Right renal pelvis (tissue), 4 donors: ENCODE measurements around the gene STX5. TPM values are rescaled to one million over a fixed set of nuclear protein-coding genes. Genes with fewer than 3 reads are reported as not detected.
A peak's percentile ranks its signal among the peaks of the same experiment; 100 is the strongest.
"Not testable (repeated sequence)": the region's sequence is repeated elsewhere in the genome, so short reads cannot be mapped to it uniquely, and the experiment has no call there.

Source experiments
- DNase-seq, 4 donors: peaks; one replicate each; pipeline ENCODE4 v3.0.0-alpha.2; 2013; ENCODE audit warnings: low read depth in 4 of 4, low spot score in 3 of 4, missing footprints in 1 of 4
- polyA plus RNA-seq, 4 donors: library from polyadenylated mRNA; unstranded; fragments of 120-200 nt; gene quantifications; one replicate each; pipeline ENCODE4 v1.2.1, GENCODE V29; 2013; ENCODE audit not compliant: insufficient read length in 4 of 4

STX5 gene
- polyA plus RNA-seq, 4 donors = 53.5 to 60.8 (median 57.8) TPM

DNA sequence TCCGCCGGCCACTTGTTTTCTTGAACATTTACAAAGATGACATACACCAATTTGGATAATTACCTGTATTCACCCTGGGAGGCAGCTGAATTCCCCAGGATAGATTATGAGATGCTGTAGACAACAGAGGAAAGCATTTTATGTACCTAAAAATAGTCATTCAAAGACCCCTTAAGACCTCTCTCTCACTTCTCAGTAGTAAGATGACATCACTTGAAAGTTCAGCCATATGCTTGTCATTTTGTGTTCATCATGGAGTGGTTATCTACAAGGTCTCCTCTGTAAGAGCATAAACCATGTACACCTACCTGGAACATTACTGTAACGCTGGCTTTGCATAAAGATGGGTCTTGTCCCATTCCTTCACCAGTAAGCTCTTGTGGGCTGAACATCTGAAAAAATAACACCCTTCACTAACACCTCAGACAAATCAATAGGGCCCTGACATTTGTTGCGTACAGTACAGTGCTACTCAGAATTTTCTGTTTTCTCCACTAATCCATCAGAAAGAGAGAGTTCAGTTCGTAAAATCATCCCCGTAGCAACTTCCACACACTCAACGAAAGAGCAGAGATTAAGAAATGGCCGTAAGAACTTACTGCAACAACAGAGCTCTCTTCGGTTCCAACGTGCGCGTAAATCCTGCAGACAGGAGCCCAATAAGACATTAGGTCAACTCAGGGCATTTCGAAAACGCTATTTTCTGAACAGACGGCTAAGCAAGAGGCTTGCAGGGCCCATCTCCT lies 23.1 kb upstream of the STX5 start:
- DNase-seq = no peak

DNA sequence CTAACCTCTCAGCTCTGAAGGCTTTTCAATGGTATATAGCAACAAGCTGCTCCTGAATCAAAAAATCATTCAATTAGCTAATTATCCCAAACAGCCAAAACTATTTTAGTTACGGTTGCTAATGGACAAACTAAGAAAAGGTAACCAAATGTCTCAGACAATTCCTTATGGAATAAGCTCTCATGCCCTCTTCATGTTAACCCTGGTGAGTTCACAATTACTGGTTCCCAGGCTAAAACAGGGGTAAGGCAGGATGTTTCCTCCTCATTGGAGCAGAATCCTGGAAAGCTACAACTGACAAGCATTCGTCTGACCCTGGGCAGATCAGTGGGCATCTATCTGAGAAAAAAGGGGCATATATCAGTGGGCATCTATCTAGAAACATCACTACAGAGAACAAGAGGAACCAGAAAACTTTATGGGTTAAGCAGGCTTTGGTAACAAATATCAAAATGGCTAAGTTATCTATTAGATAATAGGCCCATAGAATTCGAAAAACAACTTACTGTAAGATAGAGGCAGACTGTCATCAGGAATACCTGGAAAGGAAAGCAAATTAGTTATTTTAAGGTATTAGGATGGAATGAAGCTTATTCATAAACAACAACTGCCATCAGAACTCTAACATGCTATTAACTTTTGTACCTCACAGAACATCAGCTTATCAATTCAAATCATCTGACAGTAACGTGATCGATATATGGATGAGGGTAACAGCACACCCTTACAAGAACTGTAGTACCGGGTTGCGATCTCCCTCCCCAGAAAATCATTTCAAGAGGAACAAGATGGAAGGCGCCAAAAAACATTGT lies 22.4 kb upstream of the STX5 start:
- no peak for DNase-seq

DNA sequence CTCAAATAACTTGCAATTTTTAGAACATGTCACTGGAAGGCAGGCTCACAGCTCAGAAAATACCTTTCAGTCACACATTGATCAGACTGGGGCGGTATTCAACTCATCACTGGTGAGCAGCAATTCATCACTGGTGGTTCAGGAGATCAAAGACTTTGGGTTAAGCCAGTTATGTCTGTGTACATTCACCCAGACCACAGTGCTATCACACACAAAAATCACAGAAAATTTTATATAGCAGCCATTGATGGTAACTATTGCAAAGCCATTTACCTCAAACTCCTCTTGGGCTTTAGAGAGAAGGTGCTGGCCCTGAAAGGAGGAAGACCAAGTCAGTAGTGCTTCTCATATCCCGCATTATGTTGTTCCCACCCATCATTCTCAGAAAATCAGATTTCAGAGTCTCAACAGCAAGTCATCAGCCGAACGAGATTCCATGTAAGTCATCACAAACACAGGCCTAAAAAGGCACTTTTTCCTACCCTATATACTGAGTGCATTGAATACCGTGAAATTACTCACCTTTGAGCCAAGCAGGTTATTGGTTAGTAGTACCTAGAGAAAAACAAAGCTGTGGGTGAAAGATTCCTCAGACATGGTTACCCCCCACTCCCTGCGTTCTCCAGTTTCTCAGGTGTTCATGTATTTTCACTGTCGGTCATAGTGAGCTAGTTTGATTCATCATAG lies 21.6 kb upstream of the STX5 start:
- DNase-seq = no peak

DNA sequence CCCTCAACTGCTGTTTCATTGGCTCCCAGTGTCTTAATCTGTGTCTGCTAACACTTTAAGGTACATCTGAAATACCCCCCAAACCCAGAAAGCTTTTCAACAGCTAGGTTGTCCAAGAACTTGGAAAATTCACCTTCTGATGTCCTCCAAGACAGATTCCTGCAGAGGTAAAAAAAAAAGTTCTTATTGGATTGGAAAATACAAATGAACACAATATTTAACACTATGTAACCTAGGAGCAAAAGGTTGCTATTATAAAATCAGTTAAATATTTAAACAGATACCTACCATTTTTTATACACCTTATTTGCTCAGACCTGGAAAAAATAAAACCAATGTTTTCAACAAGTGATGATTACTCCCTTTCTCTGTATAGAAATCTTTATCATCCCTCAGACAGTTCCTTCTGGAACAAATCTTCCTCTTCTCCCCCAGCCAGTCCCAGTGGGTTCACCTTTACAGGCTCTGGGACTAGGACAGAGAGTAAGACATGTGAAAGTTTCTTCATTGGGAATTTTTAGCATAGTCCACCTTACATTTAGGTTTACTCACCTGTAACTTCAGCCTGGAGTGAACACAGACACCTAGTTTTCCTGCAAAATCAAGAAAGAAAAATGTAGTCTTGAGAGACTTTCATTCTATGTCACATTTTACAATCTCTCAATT lies 20.8 kb upstream of the STX5 start:
- no peak for DNase-seq

DNA sequence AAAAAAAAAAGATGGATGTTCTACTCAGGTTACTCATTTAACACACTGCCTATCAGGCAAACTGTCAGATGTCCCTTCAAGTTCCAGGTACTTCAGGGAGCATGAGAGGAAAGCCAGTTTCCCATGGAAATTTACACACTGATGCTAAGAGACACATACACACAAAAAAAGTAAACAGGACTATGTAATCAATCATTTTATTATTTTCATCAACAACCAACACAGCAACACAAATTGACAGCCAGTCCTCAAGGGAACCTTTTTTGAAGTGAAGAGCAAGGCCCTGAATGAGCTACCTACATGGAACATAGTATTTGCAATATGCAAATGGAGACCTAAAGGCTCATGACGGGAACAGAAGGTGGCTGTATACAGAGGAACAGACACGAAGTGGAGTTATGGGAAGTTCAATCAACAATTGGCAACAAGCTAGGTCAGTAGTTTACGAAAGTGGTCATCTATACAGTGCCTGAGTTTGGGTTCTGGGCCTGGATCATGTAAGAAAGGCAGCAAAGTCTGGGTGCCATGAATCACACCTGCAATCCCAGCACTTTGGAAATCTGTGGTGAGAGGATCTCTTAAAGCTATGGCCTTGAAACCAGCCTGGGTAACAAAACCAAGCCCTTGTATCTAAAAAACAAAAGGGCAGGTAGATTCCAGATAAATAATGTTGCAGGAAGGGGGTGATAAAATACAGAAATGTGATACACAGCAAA lies 20.1 kb upstream of the STX5 start:
- no peak for DNase-seq

DNA sequence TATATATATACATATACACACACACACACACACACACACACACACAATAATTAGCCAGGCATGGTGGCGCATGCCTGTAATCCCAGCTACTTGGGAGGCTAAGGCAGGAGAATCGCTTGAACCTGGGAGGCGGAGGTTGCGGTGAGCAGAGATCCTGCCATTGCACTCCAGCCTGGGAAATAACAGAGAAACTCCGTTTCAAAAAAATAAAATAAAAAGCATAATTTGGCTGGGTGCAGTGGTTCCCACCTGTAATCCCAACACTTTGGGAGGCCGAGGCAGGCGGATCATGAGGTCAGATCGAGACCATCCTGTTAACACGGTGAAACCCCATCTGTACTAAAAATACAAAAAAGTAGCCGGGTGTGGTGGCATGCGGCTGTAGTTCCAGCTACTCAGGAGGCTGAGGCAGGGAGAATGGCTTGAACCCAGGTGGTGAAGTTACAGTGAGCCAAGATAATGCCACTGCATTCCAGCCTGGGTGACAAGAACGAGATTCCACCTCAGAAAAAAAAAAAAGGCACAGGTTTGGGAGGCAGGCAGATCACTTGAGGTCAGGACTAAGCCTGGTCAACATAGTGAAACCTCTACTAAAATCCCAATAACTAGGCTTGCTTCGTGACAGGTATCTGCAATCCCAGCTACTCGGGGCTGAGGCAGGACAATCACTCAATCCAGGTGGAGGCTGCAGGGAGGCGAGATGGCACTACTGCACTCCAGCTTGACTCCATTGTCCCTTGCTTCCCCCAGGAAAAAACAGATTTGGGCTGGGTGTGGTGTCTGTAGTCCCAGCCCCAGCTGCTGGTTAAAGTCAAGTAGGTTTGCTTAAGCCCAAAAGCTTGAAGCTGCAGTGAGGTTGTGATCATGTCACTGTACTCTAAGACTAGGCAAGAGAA lies 19.3 kb upstream of the STX5 start:
- DNase-seq = no peak

DNA sequence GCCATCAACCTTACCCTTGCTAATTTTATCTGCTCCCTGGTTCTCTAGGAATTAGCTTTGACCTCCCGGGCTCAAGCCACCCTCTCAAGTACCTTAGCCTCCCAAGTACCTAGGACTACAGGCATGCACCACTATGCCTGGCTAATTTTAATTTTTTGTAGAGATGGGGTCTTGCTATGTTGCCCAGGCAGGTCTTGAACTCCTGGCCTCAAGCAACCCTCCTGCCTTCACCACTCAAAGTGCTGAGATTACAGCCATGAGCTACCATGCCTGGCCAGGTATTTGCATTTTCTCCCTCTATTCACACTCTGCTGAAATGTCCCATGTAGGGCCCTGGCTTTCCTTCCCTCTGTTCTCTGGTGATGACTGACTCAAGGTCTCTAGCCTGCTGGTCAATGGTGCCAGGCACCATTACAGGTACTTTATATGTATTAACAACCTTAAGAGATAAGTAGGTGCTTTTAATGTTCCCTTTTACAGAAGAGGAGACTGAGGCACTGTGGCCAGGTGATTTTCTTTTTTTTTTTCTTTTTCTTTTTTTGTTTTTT lies 16.0 kb upstream of the STX5 start:
- DNase-seq = no peak

DNA sequence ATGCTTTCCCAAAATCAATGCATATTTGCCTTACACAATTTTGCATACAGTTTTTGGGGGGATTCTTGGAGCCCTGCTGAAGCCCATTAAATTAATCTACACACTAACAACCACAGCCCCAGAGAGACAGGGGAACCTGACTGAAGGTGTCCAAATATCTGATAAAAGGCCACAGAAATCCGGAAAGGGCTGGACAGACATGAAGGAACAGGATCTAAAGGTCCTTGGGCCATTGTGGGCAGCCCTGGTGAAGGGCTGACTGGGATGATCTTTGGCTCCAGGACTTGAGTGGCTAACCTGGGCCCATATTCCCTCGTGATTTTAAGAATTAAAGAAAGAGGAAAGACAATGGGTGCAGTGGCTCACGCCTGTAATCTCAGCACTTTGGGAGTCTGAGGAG lies 14.3 kb upstream of the STX5 start:
- DNase-seq = no peak

DNA sequence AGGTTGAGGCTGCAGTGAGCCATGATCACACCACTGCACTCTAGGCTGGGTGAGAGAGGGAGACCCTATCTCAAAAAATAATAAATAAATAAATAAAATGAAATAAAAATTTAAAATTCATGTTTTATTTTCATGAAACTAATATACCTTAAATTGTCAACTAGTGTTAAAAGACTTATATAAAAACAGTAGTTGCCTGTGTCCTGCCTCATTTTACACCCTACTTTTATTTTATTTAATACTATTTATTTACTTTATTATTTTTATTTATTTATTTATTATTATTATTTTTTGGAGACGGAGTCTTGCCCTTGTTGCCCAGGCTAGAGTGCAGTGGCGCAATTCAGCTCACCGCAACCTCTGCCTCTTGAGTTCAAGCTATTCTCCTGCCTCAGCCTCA lies 12.3 kb upstream of the STX5 start:
- no peak for DNase-seq

DNA sequence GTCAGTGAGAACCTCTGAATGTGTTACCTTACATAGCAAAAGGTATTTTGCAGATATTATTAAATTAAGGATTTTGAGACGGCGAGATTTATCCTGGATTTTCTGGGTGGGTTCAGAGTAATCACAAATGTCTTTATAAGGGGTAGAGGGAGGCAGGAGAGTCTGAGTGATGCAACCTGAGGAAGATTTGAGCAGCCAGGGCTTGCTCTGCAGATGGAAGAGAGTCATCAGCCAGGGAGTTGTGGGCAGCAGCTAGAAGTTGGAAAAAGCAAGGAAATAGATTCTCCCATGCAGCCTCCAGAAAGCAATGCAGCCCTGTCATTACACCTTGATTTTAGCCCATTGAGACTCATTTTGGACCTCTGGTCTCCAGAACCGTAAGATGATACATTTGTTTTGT lies 11.6 kb upstream of the STX5 start:
- no peak for DNase-seq

DNA sequence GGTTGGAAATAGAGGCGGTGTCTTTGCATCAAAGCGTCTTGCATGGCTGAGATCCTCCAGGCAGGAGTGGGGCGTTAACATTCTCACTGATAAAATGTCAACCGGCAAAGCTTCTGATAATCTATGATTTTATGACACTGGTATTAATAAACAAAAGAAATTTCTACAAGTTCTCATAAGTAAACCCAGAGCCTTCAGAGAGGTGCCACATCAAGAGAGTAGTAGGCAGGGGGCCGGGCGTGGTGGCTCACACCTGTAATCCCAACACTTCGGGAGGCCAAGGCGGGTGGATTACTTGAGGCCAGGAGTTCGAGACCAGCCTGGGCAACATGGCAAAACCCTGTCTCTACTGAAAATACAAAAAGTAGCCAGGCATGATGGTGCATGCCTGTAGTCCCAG lies 11.0 kb upstream of the STX5 start:
- not testable (repeated sequence) for DNase-seq

DNA sequence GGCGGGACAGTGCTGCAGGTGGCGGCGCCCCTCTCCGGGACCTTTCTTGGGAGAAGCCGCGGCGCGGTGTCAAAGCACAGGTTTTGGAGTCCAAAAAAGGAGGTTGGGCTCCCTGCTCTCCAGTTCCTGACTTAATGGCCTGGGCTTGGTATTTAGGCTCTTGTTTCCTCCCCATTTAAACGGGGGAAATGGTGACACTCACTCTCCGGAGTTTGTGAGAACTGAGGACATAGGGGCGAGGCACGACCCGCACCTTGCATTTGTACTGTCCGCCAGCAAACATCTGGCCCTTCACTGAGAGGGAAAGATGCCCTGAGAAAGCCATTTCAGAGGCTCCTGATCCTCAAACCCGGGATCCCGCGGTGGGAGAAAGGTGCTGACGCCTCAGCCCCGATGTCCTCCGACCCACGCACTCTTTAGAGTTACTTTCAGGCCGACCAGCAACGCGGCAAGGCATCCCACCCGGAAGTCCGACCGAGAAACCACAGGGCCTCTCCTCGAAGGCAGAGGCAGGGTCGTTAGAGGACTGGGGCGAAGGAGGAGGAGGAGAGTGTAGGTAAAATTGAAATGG lies 10.4 kb upstream of the STX5 start:
- no peak for DNase-seq

DNA sequence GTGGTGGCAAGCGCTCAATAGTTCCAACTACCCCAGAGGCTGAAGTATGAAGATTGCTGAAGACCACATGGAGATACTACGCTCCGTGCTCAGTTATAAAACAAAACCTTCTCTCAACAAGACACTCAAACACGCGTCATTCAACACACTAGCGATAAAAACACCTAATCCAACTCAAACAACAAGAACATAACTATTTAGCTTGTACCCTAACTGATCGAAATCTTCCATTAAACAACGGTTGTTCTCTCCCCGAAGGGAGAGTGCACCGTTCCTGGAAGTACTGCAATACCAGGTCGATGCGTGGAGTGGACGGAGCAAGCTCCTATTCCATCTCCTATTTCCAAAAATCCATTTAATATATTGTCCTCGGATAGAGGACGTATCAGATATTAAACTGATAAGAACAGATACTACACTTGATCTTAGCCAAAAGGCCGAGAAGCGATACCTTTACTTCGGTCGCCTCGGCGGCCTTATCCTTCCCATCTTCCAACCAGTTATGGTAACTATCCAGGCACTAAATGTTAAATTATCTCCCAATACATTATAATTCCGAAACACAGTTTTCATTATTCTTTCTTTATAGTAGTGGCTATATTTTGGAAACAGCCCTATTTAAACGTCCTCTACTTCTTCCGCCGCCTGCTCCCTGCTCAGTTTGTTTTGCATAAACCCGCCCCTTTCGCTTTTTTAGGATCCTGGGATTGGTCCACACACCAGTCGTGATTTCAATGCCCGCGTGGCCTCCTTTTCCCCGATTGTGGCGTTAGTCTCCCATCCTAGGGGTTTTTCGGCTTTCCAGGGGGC lies 9.7 kb upstream of the STX5 start:
- DNase-seq = peak; percentile 88 to 92 (median 92)

DNA sequence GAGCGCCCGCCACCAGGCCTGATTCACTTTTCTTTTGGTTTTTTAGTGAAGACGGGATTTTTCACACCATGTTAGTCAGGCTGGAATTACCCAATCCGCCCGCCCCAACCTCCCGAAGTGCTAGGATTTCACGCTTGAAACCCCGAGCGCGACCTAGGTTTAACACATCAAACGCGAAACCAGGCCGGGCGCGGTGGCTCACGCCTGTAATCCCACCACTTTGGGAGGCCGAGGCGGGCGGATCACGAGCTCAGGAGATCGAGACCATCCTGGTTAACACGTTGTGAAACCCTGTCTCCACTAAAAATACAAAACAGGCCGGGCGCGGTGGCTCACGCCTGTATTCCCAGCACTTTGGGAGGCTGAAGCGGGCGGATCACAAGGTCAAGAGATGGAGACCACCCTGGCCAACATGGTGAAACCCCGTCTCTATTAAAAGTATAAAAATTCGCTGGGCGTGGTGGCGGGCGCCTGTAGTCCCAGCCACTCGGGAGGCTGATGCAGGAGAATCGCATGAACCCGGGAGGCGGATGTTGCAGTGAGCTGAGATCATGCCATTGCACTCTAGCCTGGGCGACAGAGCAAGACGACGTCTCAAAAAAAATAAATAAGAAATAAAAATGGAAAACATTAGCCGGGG lies 9.0 kb upstream of the STX5 start:
- DNase-seq = not testable (repeated sequence)

DNA sequence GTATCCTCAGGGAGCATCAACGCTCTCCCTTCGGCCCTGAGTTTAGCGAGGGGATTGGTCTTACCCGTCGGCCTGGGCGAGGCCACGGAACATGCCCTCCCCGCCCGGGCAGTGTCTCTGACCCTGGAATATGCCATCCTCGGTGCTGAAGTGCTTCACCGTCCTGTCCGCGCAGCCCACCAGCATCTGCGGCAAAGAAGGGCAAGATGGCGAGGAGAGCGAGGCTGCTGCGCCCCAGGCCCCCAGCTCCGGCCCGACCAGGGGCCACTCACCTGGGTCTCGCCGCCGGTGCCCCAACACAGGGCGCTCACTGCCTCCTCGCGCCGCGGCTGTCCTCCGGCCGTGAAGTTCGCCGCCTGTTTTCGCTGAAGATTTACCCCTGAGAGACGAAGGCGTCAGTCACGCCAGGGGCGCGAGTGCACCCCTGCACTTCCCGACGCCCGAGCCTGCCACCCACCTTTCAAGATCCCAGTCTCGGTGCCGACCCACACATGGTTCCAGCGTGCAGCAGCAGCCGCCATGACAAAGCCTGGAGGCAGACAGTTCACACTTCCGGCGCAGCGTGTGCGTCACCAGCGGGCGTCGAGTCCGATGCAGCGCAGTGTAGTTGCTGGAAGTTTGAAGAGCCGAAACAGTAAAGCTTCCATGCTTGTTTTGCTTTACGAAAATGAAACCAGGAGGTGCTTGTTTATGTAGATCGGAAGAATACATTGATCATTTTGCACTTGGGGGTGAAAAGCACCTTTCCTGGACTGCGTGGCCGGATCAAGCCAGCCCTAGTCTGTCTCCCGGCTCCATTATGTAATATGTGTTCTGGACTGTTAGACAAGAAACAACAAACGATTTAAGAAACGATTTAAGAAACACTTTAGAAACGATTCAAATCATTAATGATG lies 7.4 kb upstream of the STX5 start, which contains the start of gene WDR74:
Gene WDR74, minus strand, starts transcription at position 541 of the 896 bp plus-strand sequence. Its CDS starts 20 bp downstream, at position 521.
- DNase-seq = peak; percentile 90 to 91 (median 90)

DNA sequence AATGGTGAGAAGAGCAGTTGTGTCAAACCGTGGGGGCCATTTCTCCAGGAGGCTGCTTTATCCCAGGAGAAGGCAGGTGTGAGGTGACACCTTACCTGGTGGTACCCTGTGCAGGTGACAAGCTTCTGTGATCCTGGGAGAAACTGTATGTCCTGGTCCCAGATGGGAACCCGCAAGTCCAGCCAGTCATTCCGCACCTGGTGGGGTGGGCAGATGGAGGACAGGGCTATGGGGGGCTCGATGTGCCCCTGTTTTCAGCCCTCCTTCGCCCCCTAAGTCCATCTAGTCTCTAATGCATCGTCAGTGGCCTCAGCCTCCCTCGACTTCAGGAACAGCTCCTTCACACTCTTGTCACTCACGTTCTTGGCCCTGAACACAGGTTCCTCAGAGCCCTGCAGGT lies 3.5 kb upstream of the STX5 start:
- no peak for DNase-seq
